GM12874 (cell line): ENCODE results near the gene FAM216B.

Source experiments
- TF ChIP-seq, protein P1 (sequence below): IDR thresholded peaks from 2 replicates; pipeline ENCODE4 v1.5.1; 2011; ENCODE audit warnings: low read depth, mild to moderate bottlenecking, control low read depth, low read length, moderate library complexity; ENCODE audit not compliant: insufficient read depth

Gene FAM216B

DNA sequence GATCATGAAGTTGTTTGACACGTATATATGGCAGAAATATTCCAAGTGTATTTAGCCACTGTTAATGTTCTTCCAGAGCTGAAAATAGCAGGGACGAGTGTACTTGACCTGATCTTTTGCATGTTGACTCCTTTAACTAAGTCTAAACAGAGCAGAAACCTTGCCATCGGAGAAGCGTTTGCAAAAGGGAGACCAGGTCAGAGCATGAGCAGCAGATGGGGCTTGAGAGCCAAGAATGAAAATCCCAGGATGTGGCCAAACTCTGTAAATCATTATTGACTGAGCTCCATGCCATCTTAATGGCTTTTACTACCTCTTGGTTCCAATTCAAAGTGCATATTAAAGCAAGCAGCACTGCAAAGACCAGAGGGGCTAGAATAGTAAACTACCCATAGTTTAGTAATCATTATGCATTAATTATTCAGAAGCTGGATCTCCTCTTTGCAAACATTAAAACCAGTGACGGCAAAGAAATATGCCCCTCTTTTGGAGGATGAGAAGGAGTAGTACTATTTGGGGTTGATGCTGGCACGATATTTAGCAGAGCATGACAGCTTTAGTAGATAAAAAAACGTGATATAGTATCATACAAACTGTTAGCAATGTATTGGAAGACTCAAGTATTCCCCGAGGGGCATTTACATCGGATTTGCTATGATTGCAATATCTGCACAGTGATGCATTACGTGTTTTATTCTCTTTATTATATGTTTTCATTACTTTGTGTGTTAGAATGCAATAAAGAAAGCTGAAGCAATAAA, 55.7 kb downstream of the FAM216B start:
- TF ChIP-seq, protein P1, sequence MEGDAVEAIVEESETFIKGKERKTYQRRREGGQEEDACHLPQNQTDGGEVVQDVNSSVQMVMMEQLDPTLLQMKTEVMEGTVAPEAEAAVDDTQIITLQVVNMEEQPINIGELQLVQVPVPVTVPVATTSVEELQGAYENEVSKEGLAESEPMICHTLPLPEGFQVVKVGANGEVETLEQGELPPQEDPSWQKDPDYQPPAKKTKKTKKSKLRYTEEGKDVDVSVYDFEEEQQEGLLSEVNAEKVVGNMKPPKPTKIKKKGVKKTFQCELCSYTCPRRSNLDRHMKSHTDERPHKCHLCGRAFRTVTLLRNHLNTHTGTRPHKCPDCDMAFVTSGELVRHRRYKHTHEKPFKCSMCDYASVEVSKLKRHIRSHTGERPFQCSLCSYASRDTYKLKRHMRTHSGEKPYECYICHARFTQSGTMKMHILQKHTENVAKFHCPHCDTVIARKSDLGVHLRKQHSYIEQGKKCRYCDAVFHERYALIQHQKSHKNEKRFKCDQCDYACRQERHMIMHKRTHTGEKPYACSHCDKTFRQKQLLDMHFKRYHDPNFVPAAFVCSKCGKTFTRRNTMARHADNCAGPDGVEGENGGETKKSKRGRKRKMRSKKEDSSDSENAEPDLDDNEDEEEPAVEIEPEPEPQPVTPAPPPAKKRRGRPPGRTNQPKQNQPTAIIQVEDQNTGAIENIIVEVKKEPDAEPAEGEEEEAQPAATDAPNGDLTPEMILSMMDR: no peak
